SK-N-SH treated with all-trans-retinoic acid at 6 μM for 48 hours (cell line): ENCODE data around the gene DNMT3A.

Experiments used
- ATAC-seq: fragments of 200-7000 bp; cut with Tn5 transposase; 3 replicates; pipeline ENCODE4 v1.9.1; 2020; ENCODE audit warnings: mild to moderate bottlenecking, moderate library complexity
- ARNTL ChIP-seq: fragments of 450-650 bp; formaldehyde crosslinking; IDR thresholded peaks from 2 replicates; pipeline ENCODE4 v1.5.0; 2020; ENCODE audit warnings: low read depth, mild to moderate bottlenecking, moderate library complexity, borderline replicate concordance
- BACH2 ChIP-seq: fragments of 250-450 bp; sonication (Bioruptor Pico); IDR thresholded peaks from 2 replicates; pipeline ENCODE4 v1.9.0; 2021; ENCODE audit warnings: mild to moderate bottlenecking, borderline replicate concordance
- CREB5 ChIP-seq: fragments of 250-450 bp; sonication (Bioruptor Pico); IDR thresholded peaks from 2 replicates; pipeline ENCODE4 v1.5.1; 2020; ENCODE audit warnings: low read depth, mild to moderate bottlenecking, moderate library complexity
- CSDC2 ChIP-seq: fragments of 250-450 bp; sonication (Bioruptor Pico); IDR thresholded peaks from 2 replicates; pipeline ENCODE4 v1.5.0; 2020; ENCODE audit warnings: mild to moderate bottlenecking, moderate library complexity
- CSRNP3 ChIP-seq: fragments of 250-450 bp; sonication (Bioruptor Pico); IDR thresholded peaks from 2 replicates; pipeline ENCODE4 v1.5.1; 2021; ENCODE audit warnings: mild to moderate bottlenecking, moderate library complexity
- ESRRG ChIP-seq: fragments of 250-450 bp; sonication (Bioruptor Pico); IDR thresholded peaks from 2 replicates; pipeline ENCODE4 v1.6.1; 2021; ENCODE audit warnings: mild to moderate bottlenecking
- ISL1 ChIP-seq: fragments of 250-450 bp; sonication (Bioruptor Pico); IDR thresholded peaks from 2 replicates; pipeline ENCODE4 v2.1.2; 2022; ENCODE audit warnings: mild to moderate bottlenecking, moderate library complexity
- OSR1 ChIP-seq: fragments of 250-450 bp; sonication (Bioruptor Pico); IDR thresholded peaks from 2 replicates; pipeline ENCODE4 v1.8.0; 2022; ENCODE audit warnings: moderate library complexity, mild to moderate bottlenecking, inconsistent platforms
- POU6F1 ChIP-seq: fragments of 250-450 bp; sonication (Bioruptor Pico); IDR thresholded peaks from 2 replicates; pipeline ENCODE4 v1.8.0; 2021; ENCODE audit warnings: low read depth, mild to moderate bottlenecking, moderate library complexity, borderline replicate concordance
- PPARA ChIP-seq: fragments of 250-450 bp; sonication (Bioruptor Pico); IDR thresholded peaks from 2 replicates; pipeline ENCODE4 v1.5.0; 2020; ENCODE audit warnings: mild to moderate bottlenecking, borderline replicate concordance
- RARB ChIP-seq: fragments of 250-450 bp; sonication (Bioruptor Pico); IDR thresholded peaks from 2 replicates; pipeline ENCODE4 v1.8.0; 2021; ENCODE audit warnings: mild to moderate bottlenecking, moderate library complexity
- SNAI2 ChIP-seq: fragments of 250-450 bp; sonication (Bioruptor Pico); IDR thresholded peaks from 2 replicates; pipeline ENCODE4 v1.5.0; 2020; ENCODE audit warnings: mild to moderate bottlenecking, moderate library complexity
- TSHZ2 ChIP-seq: fragments of 250-450 bp; sonication (Bioruptor Pico); IDR thresholded peaks from 2 replicates; pipeline ENCODE4 v1.5.0; 2020; ENCODE audit warnings: mild to moderate bottlenecking, moderate library complexity
- ZC3H10 ChIP-seq: fragments of 250-450 bp; sonication (Bioruptor Pico); IDR thresholded peaks from 2 replicates; pipeline ENCODE4 v1.5.1; 2021; ENCODE audit warnings: mild to moderate bottlenecking, moderate library complexity
- ZFP3 ChIP-seq: fragments of 250-450 bp; sonication (Bioruptor Pico); IDR thresholded peaks from 2 replicates; pipeline ENCODE4 v1.5.0; 2020; ENCODE audit warnings: mild to moderate bottlenecking, moderate library complexity
- ZFP30 ChIP-seq: fragments of 450-650 bp; formaldehyde crosslinking; IDR thresholded peaks from 2 replicates; pipeline ENCODE4 v1.5.0; 2022; ENCODE audit warnings: mild to moderate bottlenecking, moderate library complexity
- ZNF70 ChIP-seq: fragments of 450-650 bp; formaldehyde crosslinking; IDR thresholded peaks from 2 replicates; pipeline ENCODE4 v1.5.0; 2020; ENCODE audit warnings: mild to moderate bottlenecking, moderate library complexity
- TF ChIP-seq, protein P1 (sequence below): fragments of 250-450 bp; sonication (Bioruptor Pico); IDR thresholded peaks from 2 replicates; pipeline ENCODE4 v1.8.0; 2020; ENCODE audit warnings: mild to moderate bottlenecking, moderate library complexity, borderline replicate concordance

The DNMT3A gene

GRCh38 chr2:25254961-25255360, 86.8 kb downstream of the DNMT3A start:
- no peak for ATAC-seq
- no peak for TF ChIP-seq ESRRG (CRISPR knock-in tag)
- no peak for TF ChIP-seq CREB5
- TF ChIP-seq POU6F1 (CRISPR knock-in tag) = no peak
- TF ChIP-seq OSR1 (CRISPR knock-in tag) = no peak
- no peak for TF ChIP-seq PPARA (CRISPR knock-in tag)
- TF ChIP-seq, protein P1, sequence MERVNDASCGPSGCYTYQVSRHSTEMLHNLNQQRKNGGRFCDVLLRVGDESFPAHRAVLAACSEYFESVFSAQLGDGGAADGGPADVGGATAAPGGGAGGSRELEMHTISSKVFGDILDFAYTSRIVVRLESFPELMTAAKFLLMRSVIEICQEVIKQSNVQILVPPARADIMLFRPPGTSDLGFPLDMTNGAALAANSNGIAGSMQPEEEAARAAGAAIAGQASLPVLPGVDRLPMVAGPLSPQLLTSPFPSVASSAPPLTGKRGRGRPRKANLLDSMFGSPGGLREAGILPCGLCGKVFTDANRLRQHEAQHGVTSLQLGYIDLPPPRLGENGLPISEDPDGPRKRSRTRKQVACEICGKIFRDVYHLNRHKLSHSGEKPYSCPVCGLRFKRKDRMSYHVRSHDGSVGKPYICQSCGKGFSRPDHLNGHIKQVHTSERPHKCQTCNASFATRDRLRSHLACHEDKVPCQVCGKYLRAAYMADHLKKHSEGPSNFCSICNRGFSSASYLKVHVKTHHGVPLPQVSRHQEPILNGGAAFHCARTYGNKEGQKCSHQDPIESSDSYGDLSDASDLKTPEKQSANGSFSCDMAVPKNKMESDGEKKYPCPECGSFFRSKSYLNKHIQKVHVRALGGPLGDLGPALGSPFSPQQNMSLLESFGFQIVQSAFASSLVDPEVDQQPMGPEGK (CRISPR knock-in tag) = no peak

DNA sequence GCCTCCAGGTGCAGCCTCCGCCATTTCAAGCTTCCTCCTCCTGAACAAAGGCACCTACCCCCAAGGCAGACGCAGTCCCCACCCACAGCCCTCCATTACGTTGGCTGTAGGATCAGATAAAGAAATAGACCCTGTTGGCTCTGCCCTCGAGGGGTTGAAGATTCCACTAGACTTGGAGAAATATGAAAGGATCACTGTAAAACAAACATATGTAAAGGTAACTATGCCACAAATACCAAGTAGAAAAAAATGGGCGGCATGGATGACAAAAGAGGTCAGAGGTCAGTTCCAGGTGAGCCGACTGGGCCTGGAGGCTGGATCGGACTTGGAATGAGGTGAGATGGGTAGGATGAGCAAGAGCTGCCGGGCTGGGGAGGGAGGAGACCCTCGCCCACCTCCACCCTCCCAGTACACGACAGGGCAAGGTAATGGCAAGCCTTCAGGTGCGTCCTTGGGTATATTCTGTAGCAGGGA, 88.5 kb downstream of the DNMT3A start:
- no peak for TF ChIP-seq SNAI2
- TF ChIP-seq ARNTL (CRISPR knock-in tag) = no peak
- no peak for TF ChIP-seq PPARA (CRISPR knock-in tag)
- no peak for TF ChIP-seq OSR1 (CRISPR knock-in tag)
- no peak for TF ChIP-seq POU6F1 (CRISPR knock-in tag)
- no peak for ATAC-seq

GRCh38 chr2:25252291-25253152, 89.2 kb downstream of the DNMT3A start:
- ATAC-seq = peak; percentile 67
- TF ChIP-seq ZFP3 (CRISPR knock-in tag) (no peak), CREB5 (no peak), BACH2 (CRISPR knock-in tag) (no peak), OSR1 (CRISPR knock-in tag) (no peak), SNAI2 (no peak), CSDC2 (no peak), ISL1 (CRISPR knock-in tag) (no peak), ARNTL (CRISPR knock-in tag) (no peak), ESRRG (CRISPR knock-in tag) (no peak), ZNF70 (no peak), ZFP30 (CRISPR knock-in tag) (no peak), CSRNP3 (CRISPR knock-in tag) (no peak), ZC3H10 (CRISPR knock-in tag) (no peak), TSHZ2 (CRISPR knock-in tag) (no peak), RARB (CRISPR knock-in tag) (no peak)
- TF ChIP-seq, protein P1 (CRISPR knock-in tag) = no peak
